GM21447 (cell line): ENCODE data around the gene CDKAL1.
A peak's percentile ranks its signal among the peaks of the same experiment; 100 is the strongest.
"Not testable (repeated sequence)": the region's sequence is repeated elsewhere in the genome, so short reads cannot be mapped to it uniquely, and the experiment has no call there.

ENCODE experiments used
- ATAC-seq: cut with Tn5 transposase; IDR thresholded peaks from one replicate; pipeline ENCODE4 v1.9.1; 2021; ENCODE audit not compliant: unreplicated experiment

Gene CDKAL1

DNA sequence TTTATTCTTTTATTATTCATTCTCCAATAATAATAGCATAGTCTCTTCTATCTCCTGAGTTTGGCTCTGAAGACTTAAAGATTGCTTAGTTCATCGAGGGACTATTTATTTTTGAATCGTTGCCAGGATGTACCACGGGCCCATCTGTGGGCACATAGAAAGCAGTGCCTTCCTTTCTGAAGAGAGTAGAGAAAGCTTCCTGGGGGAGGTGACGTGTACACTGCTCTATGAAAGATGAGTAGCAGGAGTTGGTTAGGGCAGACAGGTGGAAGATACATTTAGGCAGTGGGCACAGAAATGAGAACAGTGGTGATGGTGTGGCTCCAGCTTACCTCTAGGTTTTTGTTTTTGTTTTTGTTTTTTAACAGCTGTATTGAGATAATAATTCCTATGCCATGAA, 98.4 kb downstream of the CDKAL1 start:
- no peak for ATAC-seq

DNA sequence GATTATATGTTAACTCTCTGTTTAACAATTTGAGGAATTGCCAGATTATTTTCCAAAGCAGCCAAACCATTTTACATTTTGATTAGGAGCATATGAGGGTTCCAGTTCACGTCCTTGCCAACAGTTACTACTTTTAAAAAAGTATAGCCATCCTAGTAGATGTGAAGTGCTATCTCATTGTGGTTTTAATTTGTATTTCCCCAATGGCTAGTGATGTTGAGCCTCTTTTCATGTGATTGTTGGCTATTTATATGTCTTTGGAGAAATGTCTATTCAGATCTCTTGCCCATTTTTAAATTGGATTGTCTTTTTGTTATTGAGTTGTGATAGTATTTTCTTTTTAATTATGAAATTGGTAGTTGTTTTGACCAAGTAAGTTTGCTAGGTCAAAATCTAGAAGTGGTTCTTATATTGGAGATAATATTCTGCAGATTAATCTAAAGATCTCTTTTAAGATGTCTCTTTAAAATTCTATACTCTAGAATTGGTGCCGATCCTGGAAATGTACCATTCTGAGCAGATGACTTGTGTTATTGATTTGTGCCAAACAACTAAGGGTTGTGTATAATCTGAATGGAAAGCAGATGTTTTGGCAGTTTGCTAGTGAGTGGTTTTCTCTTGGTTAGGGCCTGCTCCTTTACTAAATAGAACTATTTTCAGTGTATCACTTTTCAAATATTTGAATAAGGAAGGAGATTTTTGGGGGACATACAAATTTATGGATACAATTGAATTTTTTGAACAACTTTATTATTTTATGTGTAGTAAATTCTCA, 99.5 kb downstream of the CDKAL1 start:
- ATAC-seq, result no peak

DNA sequence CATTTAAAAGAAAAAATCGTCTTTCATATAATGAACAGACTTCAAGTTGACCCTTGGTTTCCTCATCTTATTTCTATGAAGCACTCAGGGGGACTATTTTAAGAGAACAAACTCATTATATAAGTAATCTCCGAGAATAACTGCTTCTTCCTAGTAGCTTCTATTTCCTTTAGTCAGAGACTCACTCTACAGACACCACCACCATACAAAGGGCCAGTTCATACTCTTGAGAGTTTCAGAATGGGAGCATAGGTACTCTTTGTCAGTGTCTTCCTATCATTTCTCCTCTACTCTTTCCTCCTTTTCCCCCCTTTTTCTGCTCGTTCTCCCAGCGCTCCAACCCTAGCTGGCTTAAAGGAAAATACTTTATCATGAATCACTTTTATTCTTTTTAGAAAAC, 104.9 kb downstream of the CDKAL1 start:
- no peak for ATAC-seq

DNA sequence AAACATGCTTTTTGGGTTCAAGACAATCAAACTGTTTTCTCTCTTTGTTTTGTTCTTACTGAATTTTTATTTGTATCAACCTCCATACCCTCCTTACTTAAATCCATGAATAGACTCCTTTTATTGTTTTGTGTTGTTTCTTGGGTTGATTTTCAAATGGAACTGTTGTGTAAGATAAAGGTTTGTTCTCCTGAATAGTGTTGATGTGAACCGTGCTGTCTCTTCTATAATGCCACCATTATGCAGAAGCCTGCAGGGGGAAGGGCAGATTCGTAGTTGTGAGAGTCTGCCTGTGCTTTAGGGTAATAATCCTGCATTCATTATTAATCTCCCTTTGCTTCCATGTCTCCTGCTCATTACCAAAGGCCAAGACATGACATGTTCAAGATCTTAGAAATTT, 105.9 kb downstream of the CDKAL1 start:
- no peak for ATAC-seq

DNA sequence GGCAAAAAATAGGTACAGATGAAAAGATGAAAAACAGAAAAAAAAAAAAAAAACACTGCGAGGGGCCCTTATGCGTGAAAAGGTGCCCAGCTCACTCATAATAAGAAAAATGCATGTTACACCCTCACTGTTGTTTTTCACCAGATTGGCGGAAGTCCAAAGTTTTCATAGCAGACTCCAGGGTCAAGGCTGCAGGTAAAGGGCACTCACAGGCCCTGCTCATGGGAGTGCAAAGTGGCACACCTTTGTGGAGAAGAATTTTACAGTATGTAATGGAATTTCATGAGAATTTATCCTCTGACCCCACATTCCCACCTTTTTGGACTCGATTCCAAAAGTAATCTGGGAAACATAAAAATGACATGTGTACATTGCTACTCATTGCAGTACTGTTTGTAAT, 108.2 kb downstream of the CDKAL1 start:
- no peak for ATAC-seq

DNA sequence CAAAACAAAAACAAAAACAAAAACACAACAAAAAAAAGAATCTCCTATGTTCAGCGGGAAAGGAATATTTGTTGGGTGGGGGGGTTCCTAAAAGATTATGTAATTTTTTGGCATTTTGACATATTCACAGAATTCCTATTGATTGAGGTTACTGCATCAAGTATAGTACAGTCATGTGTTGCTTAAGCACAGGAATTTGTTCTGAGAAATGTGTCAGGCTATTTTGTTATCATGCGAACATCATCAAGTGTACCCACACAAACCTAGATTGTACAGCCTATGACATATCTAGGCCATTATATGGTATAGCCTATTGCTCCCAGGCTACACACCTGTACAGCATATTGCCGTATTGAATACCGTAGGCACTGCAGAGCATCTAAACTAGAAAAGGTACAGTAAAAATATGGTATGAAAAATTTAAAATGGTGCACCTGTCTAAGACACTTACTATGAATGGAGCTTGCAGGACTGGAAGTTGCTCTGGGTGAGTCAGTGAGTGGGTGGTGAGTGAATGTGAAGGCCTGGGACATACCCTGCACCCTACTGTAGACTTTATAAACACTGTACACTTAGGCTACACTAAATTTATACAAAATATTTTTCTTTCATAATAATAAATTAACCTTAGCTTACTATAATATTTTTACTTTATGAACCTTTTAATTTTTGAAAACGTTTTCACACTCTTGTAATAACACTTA, 110.6 kb downstream of the CDKAL1 start:
- ATAC-seq, result no peak

DNA sequence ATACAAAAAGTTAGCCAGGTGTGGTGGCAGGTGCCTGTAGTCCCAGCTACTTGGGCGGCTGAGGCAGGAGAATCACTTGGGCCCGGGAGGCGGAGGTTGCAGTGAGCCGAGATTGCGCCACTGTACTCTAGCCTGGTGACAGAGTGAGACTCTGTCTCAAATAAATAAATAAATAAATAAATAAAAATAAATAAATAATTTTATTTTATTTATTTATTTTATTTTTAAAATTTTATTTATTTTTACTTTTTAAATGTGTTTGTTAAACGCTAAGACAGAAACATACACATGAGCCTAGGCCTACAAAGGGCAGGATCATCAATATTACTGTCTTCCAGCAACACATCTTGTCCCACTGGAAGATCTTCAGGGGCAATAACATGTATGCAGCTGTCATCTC, 111.3 kb downstream of the CDKAL1 start:
- ATAC-seq, result not testable (repeated sequence)

DNA sequence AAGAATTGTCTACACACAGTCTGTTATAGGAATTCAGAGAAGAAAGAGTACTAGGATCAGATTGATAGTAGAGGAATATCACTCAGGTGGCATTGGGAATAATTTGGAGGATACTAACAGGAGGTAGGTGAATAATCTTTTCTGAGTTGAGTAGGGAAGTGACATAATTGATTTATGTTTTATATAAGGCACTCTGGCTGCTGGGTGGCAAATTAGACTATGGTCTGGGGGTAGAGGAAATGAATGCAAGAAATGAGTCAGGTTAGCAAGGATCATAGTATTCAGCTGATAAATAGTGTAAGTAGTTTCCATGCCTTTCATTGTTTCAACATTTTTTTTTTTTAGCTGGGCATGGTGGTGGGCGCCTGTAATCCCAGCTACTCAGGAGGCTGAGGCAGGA, 113.3 kb downstream of the CDKAL1 start:
- ATAC-seq, result no peak

DNA sequence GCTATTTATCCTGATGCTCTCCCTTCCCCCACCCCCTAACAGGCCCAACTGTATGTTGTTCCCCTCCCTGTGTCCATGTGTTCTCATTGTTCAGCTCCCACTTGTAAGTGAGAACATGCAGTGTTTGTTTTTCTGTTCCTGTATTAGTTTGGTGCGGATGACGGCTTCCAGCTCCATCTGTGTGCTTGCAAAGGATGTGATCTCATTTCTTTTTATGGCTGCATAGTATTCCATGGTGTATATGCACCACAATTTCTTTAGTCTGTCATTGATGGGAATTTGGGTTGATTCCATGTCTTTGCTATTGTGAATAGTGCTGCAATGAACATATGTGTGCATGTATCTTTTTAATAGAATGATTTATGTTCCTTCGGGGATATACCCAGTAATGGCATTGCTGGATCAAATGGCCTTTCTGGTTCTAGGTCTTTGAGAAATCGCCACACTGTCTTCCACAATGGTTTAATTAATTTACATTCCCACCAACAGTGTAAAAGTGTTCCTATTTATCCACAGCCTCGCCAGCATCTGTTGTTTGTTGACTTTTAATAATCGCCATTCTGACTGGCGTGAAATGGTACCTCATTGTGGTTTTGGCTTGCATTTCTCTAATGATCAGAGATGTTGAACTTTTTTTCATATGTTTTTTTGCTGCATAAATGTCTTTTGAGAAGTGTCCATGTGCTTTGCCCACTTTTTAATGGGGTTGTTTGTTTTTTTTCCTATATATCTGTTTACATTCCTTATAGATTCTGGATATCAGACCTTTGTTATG, 115.6 kb downstream of the CDKAL1 start:
- not testable (repeated sequence) for ATAC-seq

DNA sequence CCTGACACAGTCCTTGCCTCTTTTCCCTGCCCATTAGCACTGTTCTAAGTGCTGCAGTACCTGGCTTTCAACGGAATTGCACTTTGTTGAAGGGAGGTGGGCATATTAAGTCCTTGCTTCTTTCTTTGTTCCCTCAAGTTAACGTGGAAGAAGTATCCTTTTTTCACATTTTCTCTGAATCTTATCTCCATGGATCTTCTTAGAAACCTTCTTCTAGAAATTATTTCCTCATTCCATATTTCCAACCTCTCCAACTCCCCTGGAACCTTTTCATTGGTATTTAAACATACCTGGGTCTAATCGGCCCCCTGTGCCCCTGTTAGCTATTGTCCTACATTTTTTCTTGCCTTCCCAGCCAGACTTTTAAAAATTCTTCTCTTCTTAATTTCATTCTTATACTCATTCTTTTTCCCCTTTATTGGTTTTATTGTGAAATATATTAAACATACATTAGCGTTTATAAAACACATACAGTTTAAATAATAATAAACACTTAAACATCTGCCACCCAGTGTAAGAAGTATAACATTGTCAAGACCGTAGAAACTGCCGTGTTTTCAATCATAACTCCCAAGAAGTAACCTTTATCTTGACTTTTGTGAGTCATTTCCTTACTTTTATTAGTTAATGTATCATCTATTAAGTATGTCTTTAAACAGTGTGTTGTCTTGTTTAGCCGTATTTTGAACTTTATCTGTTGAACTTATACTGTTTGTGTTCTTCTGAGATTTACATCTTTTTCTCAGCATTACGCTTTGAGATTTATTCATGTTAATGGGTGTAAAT, 118.2 kb downstream of the CDKAL1 start:
- ATAC-seq, result no peak

DNA sequence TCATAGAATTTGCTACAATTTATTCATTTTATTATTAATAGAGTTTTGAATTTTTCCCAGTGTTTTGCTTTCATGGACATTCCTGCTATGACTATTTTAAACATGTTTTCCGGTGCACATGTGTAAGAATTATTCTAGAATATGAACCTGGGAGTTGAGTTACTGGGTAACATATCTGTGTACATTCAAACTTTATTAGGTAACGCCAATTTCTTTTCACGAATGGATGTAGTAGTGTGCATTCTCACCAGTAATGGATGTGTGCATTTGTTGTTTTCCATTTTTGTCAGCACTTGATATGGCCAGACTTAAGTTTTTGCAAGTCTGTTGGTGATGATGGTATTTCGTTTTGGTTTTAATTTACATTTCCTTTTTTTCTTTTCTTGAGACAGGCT, 118.8 kb downstream of the CDKAL1 start:
- no peak for ATAC-seq

DNA sequence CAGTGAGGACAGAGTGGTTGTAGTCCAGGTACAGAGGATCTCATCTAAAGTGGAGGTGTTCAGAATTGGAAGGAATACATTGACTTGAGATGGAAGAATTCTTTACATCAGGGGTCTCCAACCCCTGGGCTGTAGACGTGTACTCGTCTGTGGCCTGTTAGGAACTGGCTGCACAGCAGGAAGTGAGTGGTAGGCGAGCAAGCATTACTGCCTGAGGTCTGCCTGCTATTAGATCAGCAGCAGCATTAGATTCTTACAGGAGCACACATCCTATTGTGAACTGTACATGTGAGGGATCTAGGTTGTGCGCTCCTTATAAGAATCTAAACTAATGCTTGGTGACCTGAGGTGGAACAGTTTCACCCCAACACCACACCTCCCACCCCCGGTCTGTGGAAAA, 121.1 kb downstream of the CDKAL1 start:
- ATAC-seq, result no peak

DNA sequence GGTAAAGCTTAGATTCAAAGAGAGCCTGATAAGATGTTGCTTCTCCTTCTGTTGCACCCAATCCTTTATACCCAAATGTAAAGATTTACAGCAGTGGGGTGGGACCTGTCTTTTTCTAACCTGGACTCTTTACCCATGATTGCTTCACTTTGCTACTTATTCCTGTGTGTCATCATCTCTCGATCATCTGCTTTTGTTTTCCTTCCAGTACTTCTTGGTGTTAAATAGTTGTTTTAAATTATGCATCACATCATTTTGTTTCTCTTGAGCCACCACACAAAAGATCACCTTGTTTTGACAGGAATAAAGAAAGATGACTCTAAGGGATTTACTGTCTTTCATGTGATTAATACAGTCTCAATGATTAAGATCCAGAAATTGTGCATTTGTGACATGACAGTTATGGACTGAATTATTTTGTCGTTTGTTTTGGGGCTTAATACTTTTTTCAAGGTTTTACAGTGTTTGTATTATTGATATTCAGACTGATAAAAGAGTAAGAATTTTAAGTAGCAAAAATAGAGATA, 123.1 kb downstream of the CDKAL1 start:
- ATAC-seq, result no peak

DNA sequence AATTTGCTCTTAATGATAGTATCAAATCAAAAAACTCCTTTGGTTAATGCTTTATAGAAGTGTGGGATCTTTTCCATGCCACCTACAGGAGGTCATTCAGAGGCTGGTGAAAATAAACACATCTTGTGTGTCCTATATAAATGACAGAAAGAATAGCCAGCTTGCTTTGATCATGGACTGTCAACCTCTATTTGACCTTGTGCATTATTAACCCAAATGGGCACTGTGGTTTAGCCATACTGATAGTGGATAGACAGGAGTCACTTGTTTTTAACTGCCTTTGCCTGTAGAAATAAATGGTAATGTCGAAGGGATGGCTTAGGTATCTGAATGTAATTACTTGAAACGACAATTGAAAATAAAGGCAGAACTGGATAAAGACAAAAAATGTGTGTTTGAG, 123.8 kb downstream of the CDKAL1 start:
- no peak for ATAC-seq

DNA sequence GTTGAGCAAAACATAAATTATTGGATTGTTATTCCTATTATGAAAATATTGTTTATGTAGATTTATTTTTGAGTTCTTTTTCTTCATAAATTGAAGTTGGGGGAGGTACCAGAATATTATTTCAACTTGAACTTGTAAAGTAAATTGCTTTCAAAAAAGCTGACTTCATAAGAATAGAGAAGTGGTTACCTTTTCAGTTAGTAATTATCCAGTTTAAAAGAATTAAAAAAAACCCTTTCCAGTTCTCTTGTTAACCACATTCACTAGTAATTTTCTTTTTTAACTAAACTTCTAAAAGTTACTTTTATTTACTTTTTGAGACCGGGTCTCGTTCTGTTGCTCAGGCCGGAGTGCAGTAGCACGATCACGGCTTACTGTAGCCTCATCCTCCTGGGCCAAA, 124.3 kb downstream of the CDKAL1 start:
- ATAC-seq, result no peak

DNA sequence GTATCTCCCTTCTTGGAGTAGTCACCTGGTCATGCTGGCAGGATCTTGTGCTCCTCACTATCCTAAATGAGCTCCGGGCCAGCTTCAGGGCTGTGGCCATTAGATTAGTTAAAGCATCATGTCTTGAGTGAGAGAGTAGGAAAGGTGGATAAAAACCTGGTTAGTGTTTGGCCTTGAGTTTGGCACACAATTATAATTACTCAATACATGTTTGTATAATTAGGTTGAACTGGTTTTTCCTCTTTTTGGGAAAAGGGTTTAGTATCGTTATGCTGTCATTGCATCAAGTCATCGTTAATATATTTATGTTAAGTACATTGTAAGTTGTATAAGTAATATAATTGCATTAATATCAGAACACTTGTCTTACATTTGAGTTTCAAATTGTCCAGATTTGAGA, 126.3 kb downstream of the CDKAL1 start:
- no peak for ATAC-seq

DNA sequence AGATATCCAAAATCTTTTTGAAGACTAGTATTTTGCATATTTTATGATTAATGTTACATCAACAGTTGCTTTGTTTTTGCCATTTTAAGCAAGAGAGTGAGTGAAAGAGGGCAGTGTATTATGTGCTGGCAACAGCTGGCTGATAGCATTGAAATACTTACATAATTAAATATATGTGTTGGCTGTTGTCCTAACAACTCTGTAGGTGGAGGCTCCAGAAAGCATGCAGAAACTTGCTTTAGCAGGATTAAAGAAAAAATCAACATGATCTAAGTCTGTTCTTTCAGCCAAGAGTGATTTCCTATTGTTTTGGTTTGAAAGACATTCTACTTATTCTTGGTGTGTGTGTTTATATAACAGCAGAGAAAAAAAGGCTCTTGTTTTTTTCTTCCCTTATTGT, 127.5 kb downstream of the CDKAL1 start:
- ATAC-seq, result no peak

DNA sequence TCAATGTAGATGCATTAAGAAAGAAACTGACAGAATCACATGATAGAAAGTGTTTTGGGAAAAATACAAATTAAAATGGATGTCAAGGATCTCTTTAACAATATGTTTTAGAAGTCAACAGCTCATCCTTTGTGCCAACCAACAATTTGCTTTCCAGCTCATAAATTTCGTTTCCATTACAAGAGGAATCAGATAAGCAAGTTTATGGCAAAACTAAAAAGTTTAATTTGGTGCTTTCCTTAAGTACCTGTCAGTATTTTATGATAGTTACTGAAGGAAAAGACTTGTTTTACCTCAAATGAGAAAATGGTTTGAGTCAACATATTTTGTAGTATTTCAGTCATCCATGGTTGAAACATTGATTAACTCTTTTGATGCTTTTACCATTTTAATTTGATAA, 130.0 kb downstream of the CDKAL1 start:
- ATAC-seq, result no peak

DNA sequence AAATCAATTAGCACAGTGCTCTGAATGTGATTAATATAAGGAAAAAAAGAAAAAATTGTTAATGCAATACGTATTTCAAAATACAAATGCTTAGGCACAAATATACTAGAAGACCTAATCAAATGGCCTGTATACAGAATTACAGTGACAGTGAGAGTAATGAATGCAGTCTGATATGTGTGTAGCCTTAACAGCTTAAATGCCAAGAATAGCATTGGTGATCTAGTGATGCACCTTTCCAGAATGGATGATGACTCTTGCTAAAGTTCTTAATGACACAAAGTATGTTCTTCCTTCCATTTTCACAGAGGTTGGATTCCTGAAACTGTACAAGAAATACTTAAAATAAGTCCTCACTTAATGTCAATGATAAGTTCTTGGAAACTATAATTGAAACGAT, 131.0 kb downstream of the CDKAL1 start:
- ATAC-seq, result no peak

DNA sequence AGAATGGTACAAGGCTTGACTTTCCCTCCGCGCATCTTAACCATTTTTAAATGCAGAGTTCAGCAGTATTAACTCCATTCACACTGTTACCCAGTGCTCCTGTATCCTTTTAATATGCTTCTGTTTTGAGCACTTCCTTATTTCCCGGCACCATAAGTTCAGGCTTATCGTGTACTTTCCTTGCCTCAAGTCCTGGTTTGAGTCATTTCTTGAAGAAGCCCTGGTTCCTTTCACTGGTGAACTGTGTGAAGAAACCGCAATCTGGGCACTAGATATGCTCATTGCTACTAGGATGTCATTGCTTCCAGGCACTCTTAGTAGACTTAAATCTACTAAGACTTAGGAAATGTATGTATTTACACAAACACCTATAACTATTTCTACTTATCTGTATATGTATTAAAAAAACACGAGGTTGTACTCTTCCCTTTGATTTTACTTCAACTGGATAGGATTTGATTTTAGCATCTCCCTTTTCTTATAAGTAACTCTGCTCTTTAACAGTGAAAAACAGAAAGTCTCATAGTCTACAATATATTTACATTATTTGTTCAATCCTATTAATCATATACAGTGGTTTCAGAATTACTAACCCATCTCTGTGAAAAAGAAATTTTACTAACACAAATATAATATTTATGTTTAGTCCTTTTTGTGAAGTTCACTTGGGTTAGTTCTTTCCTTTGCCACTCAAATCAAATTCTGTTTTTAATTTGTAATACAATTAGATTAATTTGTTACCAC, 135.5 kb downstream of the CDKAL1 start:
- ATAC-seq, result peak; percentile 96
